Vagina (tissue), 2 donors: Measurements from ENCODE around the gene SUB1. TPM values are rescaled to one million over a fixed set of nuclear protein-coding genes. Genes with fewer than 3 reads are reported as not detected.

Experiments used
- DNase-seq, 2 donors: peaks; one replicate each; pipeline ENCODE4 v3.0.0-alpha.2; 2017; ENCODE audit errors: extremely low spot score in 2 of 2
- H3K27ac ChIP-seq: fragments of 200-600 bp; sonication (generic); one replicate; pipeline ENCODE4 v1.5.1; 2019
- H3K27me3 ChIP-seq: fragments of 200-600 bp; sonication (generic); one replicate; pipeline ENCODE4 v1.5.1; 2019
- H3K36me3 ChIP-seq, 2 donors: fragments of 200-600 bp; sonication (generic); one replicate each; pipeline ENCODE4 v1.5.1; 2017 to 2019
- H3K4me1 ChIP-seq: fragments of 200-600 bp; sonication (generic); one replicate; pipeline ENCODE4 v1.5.1; 2019
- H3K4me3 ChIP-seq, 2 donors: fragments of 200-600 bp; sonication (generic); 1 replicate in 1 of 2; 2 replicates in 1 of 2; pipeline ENCODE4 v1.5.1; 2016 to 2019
- H3K9me3 ChIP-seq: fragments of 200-600 bp; sonication (generic); one replicate; pipeline ENCODE4 v1.5.1; 2019
- CTCF ChIP-seq, 3 experiments: fragments of 450-650 bp in 2 of 3; fragments of 200-600 bp in 1 of 3; sonication (generic) in 1 of 3; IDR thresholded peaks; one replicate each; pipeline ENCODE4 v1.5.1; 2017 to 2019; ENCODE audit warnings: antibody characterized with exemption in 3 of 3, mild to moderate bottlenecking in 2 of 3, moderate library complexity in 2 of 3
- POLR2A ChIP-seq, 2 donors: fragments of 450-650 bp; IDR thresholded peaks; one replicate each; pipeline ENCODE4 v1.6.1; 2017; ENCODE audit warnings: antibody characterized with exemption in 2 of 2, mild to moderate bottlenecking in 2 of 2, moderate library complexity in 2 of 2
- POLR2AphosphoS5 ChIP-seq, 2 donors: sonication (generic); formaldehyde crosslinking; IDR thresholded peaks; one replicate each; pipeline ENCODE4 v1.9.0; 2017; ENCODE audit warnings: antibody characterized with exemption in 2 of 2, mild to moderate bottlenecking in 2 of 2, low read depth in 1 of 2; ENCODE audit not compliant: insufficient read depth in 1 of 2
- intact Hi-C: fragments of 100-400 bp; cut with DNase I; formaldehyde crosslinking; loops from one replicate; pipeline ENCODE4 v1.15.1; 2023
- total RNA-seq: library from RNA; depleted of rRNA; stranded (reverse); fragments of >200 nt; gene quantifications from one replicate; pipeline ENCODE4 v1.2.3, GENCODE V29; 2016

The SUB1 gene
- total RNA-seq, 1 donor from 2014 or later = 71.9 TPM

- Histone ChIP-seq H3K4me3 (no peak overlapping the region), H3K36me3 (no peaks in the 10 kb centered on the region), H3K4me1 (no peaks in the 10 kb centered on the region), H3K27me3 (no peaks in the 10 kb centered on the region), H3K27ac (no peak overlapping the region), H3K9me3 (no peaks in the 10 kb centered on the region)
- intact Hi-C loops = no loop called here
- DNase-seq = no peak
- TF ChIP-seq CTCF (IDR thresholded peaks at IDR 0.05) (no peak), POLR2AphosphoS5 (IDR thresholded peaks at IDR 0.05; ENCODE audit: insufficient read depth in 1 of 2, low read depth in 1 of 2) (no peak), POLR2A (IDR thresholded peaks at IDR 0.05) (no peak)
Observed at GRCh38 chr5:32578764-32579163, 6.6 kb upstream of the SUB1 start.

GRCh38 chr5:32581010-32581785, 4.2 kb upstream of the SUB1 start:
- DNase-seq = no peak
- intact Hi-C loops = no loop called here
- TF ChIP-seq POLR2A (IDR thresholded peaks at IDR 0.05) (no peak), POLR2AphosphoS5 (IDR thresholded peaks at IDR 0.05; ENCODE audit: insufficient read depth in 1 of 2, low read depth in 1 of 2) (no peak), CTCF (IDR thresholded peaks at IDR 0.05) (no peak)
- Histone ChIP-seq H3K27me3 (no peaks in the 10 kb centered on the region), H3K4me3 (no peak overlapping the region), H3K4me1 (peaks cover under 1% of the 10 kb centered on the region), H3K27ac (no peak overlapping the region), H3K9me3 (no peaks in the 10 kb centered on the region), H3K36me3 (no peaks in the 10 kb centered on the region)

- intact Hi-C loops = no loop called here
- no peak overlapping the region for H3K27ac ChIP-seq
- H3K27me3 ChIP-seq = no peaks in the 10 kb centered on the region
- no peak for TF ChIP-seq POLR2AphosphoS5 (IDR thresholded peaks at IDR 0.05; ENCODE audit: insufficient read depth in 1 of 2, low read depth in 1 of 2)
- no peak for TF ChIP-seq CTCF (IDR thresholded peaks at IDR 0.05)
- no peak for TF ChIP-seq POLR2A (IDR thresholded peaks at IDR 0.05)
- no peaks in the 10 kb centered on the region for H3K9me3 ChIP-seq
- H3K4me3 ChIP-seq = no peak overlapping the region
- peaks cover 20% of the 10 kb centered on the region for H3K4me1 ChIP-seq
- peaks cover 0 to 2% of the 10 kb centered on the region in 2 donors for H3K36me3 ChIP-seq
- DNase-seq = no peak
Observed at GRCh38 chr5:32583582-32584232, 1.6 kb upstream of the SUB1 start.

GRCh38 chr5:32584646-32585045, 711 bp upstream of the SUB1 start:
- Histone ChIP-seq H3K27ac (no peak overlapping the region), H3K4me3 (no peak overlapping the region), H3K36me3 (peaks cover 0 to 11% of the 10 kb centered on the region in 2 donors), H3K27me3 (no peaks in the 10 kb centered on the region), H3K4me1 (peaks cover 20% of the 10 kb centered on the region), H3K9me3 (no peaks in the 10 kb centered on the region)
- intact Hi-C loops = loop anchor here (5.0 kb wide), 1 partner anchor 142 kb away; the partner anchor contains the start of gene ZFR
- no peak for TF ChIP-seq POLR2AphosphoS5 (IDR thresholded peaks at IDR 0.05; ENCODE audit: insufficient read depth in 1 of 2, low read depth in 1 of 2)
- DNase-seq = no peak

- intact Hi-C loops = loop anchor here (5.0 kb wide), 1 partner anchor 143 kb away; the partner anchor contains the start of gene ZFR
- TF ChIP-seq CTCF (IDR thresholded peaks at IDR 0.05) (no peak), POLR2AphosphoS5 (IDR thresholded peaks at IDR 0.05; ENCODE audit: insufficient read depth in 1 of 2, low read depth in 1 of 2) (no peak), POLR2A (IDR thresholded peaks at IDR 0.05) (no peak)
- Histone ChIP-seq H3K27ac (no peak overlapping the region), H3K4me1 (peaks cover 20% of the 10 kb centered on the region), H3K9me3 (no peaks in the 10 kb centered on the region), H3K27me3 (no peaks in the 10 kb centered on the region), H3K4me3 (peak overlapping the region; percentile 74 to 82), H3K36me3 (peaks cover 0 to 12% of the 10 kb centered on the region in 2 donors)
- DNase-seq = no peak
Observed at GRCh38 chr5:32585122-32585445, 273 bp upstream of the SUB1 start.
